GM18951 (cell line): ENCODE measurements around the gene ADGRG6.

Experiments
- POLR2A ChIP-seq: IDR thresholded peaks from 4 replicates; pipeline ENCODE4 v1.6.1; 2011; ENCODE audit warnings: mild to moderate bottlenecking; ENCODE audit not compliant: insufficient read length, insufficient read depth; ENCODE audit errors: extremely low read depth
- in situ Hi-C: fragments of 300-500 bp; cut with MboI; formaldehyde crosslinking; loops from one replicate; pipeline ENCODE4 v1.12.0; 2022; ENCODE audit warnings: low sequenced_read_pairs, mixed read lengths, inconsistent platforms; ENCODE audit not compliant: unreplicated experiment

ADGRG6 gene

DNA sequence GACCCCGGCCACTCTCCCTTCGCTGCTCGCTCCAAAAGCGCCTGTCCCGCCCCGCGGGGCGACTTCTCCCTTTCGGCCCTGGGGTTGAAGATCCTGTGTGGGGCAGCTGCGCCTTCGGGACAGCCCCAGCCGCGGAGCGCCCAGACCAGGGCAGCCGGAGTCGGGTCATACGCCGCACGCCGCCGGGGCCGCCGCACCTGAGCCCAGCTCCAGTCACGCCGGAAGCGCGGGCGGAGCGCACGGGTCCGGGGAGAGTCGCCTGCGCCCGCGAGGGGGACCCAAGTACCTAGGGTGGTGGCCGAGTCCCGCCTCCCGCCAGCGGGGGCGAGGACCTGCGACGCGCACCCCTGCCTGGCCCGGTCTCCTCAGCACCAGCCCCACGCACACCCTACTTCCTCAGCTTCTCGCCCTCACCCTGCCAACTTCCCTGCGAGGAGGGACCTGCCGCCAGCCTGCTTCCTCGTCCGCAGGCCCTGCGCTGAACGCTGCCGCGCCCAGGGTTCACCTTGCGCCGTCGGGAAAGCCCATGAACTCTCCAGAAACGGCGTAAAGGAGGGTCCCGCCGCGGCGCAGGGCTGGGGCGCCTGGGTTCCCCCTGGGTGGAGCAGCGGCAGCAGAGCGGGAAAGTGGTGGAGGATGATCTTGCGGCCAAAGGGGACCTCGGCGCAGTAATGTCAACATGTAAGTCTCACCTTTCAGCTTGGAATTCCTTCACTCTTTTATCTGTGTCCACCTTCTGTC, at the start of gene ADGRG6:
Gene ADGRG6 (plus strand): TSS at position 357 of the 741 bp plus-strand sequence. CDS start 323 bp downstream, at position 680.
- in situ Hi-C loops = no loop called here
- TF ChIP-seq POLR2A = no peak

DNA sequence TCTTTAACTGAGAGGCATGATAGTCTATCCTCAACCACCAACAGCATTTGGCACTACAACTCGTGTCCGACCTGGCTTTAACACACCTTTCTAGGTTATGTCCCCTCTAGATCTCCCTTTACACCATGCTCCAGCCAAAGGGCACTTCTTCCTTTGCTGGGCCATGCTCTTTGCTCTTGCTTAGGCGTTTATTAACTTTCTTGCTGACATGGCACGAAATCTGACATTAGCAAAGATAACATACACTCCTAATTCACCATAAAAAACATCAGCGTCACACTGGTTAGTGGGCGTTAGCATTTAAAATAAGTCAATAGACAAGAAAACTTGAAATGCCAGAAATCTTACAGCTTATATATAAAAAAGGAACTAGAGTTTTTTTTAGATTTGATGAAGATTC, 47.3 kb upstream of the ADGRG6 start:
- in situ Hi-C loops = no loop called here
- TF ChIP-seq POLR2A = no peak

DNA sequence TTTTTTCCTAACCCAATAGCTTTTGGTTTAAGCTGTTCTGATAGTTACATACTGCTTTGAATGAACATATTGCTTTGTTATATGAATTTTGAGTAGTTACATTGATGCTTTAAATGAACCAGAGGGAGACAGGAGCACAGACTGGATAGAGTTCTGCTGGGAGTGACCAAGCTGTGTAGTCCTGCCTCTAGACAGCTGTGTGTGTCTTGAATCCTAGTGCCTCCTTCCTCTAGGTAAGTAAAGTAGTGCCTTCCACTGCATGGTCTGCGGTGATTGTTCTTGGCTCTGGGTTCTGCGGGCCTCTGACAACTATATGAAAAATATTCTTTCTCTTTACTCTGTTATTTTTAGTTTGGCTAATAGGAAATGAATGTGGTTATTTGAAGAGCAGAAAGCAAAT, 46.0 kb upstream of the ADGRG6 start:
- TF ChIP-seq POLR2A = no peak
- in situ Hi-C loops = no loop called here

DNA sequence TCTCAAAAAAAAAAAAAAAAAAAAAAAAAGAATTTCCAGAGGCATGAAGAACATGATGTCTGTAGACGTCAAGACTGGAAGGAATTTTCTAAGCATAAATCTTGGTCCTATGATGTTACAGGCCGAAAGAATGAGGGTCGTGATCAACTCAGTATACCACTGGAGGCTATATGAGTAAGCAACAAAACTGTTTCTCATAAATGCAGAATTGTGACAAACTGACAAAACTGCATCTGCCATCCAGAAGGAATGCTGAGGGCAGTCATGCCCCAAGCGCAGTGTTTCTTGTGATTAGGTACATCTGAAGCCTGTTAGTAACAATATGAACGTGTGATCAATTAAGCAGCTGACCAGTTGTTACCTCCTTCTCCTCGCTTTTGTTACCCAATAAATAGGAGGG, 43.5 kb upstream of the ADGRG6 start:
- TF ChIP-seq POLR2A = no peak

DNA sequence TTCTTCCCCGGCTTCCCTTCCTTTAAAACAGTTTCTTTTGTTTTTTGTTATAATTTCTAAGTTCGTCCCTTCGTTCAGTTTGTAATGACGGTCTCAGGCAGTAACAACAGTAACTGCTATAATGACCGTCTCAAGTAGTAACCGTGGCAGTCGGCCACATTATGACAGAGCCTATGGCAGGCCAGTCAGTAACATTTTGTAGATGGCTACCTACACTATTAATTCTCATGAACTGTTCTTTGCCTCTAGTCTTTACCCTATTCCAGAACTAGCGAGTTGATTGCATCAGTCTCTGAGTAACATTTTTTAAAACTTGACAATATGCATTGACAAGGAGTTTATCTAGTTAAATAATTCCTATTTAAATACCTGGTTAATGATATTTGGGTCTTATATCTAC, 43.0 kb upstream of the ADGRG6 start:
- in situ Hi-C loops = no loop called here
- no peak for TF ChIP-seq POLR2A

More for the DNA sequence above, 43.5 kb upstream of the ADGRG6 start:
- in situ Hi-C loops = no loop called here

DNA sequence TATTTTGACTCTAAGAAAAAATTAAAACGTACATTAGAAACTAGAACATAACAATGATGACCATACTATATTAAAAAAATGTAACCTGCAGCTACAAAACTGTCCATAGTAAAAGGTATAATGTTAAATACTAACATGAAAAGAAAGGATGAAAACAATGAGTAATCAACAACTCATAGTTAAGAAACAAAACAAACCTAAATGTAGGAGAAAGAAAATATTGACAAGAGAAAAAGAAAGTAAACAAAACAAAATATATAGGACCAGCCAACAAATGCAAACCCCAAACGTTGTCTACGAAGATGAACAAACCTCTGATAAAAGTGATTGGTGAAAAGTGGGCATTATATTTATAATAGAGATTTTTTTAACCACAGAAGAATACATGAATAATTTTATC, 41.1 kb upstream of the ADGRG6 start:
- in situ Hi-C loops = no loop called here
- no peak for TF ChIP-seq POLR2A

DNA sequence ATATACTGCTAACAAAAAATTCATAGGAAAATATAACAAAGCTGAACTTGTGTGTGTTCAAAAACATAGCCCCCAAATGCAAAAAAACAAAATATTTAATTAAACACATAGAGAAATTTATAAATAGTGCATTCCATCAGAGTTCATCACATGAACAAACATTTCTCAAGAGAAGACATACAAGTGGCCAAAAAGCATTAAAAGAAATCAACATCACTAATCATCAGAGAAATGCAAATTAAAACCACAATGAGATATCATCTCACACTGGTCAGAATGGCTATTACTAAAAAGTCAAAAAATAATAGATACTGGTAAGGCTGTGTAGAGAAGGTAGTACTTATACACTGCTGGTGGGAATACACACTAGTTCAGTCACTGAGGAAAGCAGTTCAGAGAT, 39.6 kb upstream of the ADGRG6 start:
- in situ Hi-C loops = no loop called here
- no peak for TF ChIP-seq POLR2A

DNA sequence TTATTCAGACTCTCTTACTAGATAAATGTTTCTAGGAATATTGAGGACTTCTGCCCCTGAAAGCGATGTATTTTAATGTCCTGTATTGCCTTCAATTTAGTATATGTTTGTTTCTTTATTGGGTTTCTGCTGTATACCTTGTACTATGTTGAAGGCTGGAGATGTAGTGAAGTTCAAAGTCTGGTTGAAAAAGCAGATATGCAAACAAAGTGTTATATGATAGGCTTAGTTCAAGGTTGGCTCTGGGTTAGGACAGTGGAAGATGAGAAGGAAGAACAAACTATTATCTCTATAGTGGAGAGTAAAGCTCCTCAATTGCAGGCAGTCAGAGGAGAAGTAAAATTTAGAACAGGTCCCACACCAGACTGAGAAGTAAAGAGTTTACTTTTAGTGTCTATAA, 36.3 kb upstream of the ADGRG6 start:
- no peak for TF ChIP-seq POLR2A
- in situ Hi-C loops = no loop called here

DNA sequence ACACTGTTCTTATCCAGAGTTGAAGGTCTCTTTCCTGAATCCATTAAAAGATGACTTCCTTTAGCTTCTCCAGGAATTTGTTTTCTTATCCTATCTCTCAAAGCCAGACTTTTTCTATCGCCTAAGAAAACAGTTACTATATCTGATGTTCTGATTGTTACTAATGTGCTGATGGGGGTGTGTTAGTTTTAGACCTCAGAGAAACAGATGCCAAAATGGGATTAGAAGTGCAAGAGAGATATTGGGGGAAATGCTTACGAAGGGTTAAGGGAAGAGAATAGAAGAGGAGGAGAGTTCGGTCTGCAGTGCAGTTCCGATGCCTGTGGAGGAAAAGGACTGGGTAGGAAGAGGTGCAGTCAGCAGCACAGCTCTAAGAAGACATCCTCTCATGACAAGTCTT, 35.7 kb upstream of the ADGRG6 start:
- TF ChIP-seq POLR2A = no peak
- in situ Hi-C loops = no loop called here

DNA sequence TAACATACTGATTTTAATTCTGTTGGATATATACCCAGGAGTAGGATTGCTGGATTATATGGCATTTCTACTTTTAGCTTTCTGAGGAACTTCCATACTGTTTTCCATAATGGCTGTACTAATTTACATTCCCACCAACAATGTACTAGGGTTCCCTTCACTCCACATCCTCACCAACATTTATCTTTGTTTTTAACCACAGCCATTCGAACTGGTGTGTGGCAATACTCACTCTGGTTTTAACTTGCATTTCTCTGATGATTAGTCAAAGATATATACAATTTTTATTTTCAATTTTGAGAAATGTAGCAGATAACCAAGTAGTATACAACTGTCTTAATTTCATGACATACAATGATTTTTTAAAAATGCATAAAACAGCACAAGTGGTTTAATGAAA, 30.3 kb upstream of the ADGRG6 start:
- no peak for TF ChIP-seq POLR2A
- in situ Hi-C loops = no loop called here

DNA sequence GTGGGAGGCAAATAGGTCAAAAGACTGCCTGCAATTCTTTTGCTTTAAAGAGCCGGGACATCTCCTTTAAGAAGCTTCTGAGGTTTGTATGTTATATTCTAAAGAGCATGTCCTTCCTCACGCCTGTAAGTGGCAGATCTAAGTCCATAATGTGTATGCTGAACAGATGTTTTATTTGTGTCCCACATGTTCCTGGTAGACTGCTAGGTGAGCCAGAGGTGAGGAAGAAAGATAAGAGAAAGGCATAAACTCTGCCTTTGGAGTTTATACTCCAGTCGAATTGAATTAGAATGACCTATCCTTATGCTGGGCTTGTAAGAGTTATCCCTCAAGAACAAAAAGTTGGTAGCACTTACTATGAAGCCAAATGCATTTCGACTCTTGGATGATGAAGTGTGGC, 27.2 kb upstream of the ADGRG6 start:
- TF ChIP-seq POLR2A = no peak
- in situ Hi-C loops = no loop called here

DNA sequence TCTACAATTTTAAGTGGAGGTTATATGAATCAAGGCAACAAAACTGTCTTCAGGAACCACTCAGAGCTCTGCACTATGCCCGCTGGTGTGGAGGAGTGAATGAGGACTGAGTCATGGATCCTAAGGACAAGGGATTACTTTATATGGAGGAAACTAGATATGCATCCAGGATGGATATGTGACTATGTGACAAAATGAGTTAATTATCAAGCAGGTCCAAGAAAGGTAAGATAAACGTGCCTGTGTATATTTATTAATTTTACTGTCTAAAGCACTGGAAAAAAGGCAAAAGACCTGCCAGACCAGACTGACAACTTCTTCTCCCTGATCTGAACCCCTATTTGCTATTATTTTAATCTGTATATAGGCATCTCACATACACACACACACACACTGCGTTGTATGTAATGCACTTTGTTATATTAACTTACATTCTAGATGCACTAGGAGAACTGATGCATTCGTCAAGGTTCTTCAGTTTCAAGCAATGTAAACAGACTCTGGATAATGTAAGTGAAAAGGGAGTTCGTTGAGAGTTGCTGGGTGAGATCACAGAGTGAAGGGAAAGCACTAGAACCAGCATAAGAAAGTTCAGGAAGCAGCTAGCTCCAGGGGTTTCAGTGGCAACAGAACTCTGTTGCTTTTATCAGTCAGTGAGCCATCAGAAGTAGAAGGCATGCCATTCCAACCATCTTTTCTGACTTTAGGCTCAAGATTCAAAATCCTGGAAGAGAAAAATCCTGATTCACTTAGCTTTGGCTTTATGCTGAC, 26.4 kb upstream of the ADGRG6 start:
- in situ Hi-C loops = no loop called here
- TF ChIP-seq POLR2A = no peak

DNA sequence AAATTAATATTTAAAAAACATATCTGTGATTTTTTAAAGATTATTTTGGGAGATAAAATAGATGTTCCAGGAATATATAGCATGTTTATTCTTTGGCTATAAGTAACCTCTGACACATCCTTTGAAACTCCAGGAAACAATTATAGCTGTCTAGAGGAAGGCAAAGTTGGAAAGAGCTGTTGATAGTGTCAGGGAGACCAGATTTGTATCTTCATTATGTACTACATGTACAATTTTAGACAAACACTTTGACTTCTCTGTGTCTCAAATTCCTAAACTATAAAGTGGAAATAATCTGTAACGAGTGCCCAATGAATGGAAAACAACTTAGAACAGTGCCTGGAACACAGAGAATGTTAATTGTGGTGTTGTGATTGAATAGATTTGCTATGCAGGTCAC, 25.6 kb upstream of the ADGRG6 start:
- TF ChIP-seq POLR2A = no peak
- in situ Hi-C loops = no loop called here

DNA sequence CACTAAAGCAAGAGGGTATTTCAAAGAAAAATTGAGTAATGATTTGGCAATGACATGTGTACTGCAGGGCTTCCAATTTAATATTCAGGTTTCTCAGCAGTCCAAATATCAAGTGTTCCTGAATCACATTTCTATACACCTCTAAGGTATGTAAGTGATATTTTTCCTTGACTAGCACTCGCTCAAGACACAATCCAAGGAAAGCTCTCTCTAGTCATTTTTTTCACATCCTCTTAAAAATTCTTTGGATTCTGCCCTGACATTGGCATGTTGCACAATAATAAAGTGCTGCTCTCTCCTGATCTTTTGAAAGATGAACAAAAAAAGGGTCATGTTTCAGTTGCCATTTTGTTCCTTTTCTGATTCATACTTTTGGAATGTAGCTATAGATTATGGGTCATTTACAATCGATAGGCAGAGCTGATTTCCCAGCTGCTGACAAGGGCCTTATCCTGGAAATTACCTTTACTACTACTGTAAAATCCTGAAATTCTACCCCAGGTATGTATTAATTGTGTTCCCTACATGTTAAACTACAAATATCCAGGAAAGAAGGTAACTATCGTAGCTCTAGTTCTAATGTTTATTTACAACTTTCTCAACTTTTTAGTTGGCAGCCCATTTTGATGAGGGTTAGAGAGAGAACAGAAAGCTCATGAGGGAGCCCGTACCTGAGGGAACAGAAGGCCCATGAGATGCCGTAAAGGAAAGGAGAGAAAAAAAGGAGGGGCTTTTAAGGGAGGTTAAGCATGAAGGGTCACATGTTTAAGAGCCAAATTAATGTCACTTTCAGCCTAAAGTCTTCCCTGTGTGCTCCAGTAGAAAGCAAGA, 22.2 kb upstream of the ADGRG6 start:
- in situ Hi-C loops = no loop called here
- no peak for TF ChIP-seq POLR2A

DNA sequence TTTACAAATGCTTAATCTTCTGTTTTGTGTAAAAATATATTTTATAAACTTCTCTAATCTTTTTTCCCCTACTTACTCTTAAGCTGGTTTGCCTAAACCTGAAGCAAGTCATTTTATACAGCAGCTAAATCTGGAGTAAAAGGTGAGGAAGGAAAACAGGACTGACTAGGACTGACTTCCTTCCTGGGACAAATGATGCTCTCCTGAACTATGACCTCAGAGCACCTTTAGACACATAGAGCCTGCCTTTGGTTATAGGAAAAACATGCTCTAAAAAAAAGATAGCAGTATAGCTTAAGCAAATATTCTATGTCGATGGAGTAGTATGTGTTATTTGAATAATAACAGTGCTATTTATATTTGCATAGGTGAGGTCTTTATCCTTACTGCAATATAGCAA, 21.5 kb upstream of the ADGRG6 start:
- in situ Hi-C loops = no loop called here
- no peak for TF ChIP-seq POLR2A
